A549 (cell line): ENCODE data around the gene STX8. TPM values are rescaled to one million over a fixed set of nuclear protein-coding genes. Genes with fewer than 3 reads are reported as not detected.

ENCODE experiments used
- ATAC-seq, 2 experiments: fragments of 200-7000 bp in 1 of 2; fragments of >200 bp in 1 of 2; cut with Nextera tagmentation in 1 of 2; cut with Tn5 transposase in 1 of 2; 3 replicates each; pipeline versions ENCODE4 v1.8.0 to v1.9.1; 2018 to 2020; ENCODE audit warnings: mild to moderate bottlenecking in 1 of 2, moderate library complexity in 1 of 2
- CTCF ChIA-PET: fragments of 300-600 bp; sonication (Branson Sonifier 250); formaldehyde crosslinking; extraction: SDS; loops from one replicate; lab custom pipeline; 2021; ENCODE audit warnings: antibody characterized with exemption, inconsistent platforms; lab: Yijun Ruan, JAX
- POLR2A ChIA-PET: fragments of 350-600 bp; formaldehyde crosslinking; extraction: SDS; loops from one replicate; lab custom pipeline; 2021; ENCODE audit warnings: antibody characterized with exemption, inconsistent platforms; lab: Yijun Ruan, JAX
- DNase-seq, 2 experiments: peaks; one replicate each; pipeline versions ENCODE4 v3.0.0 to v3.0.0-alpha.2; 2011 to 2016; ENCODE audit warnings: low read depth in 1 of 2, low spot score in 1 of 2
- FAIRE-seq: peaks from 2 replicates; lab custom pipeline; 2011; peaks lifted over from hg19 to GRCh38; lab: Jason Lieb, UNC
- H3K27ac ChIP-seq, 2 experiments: fragments of >200 bp; sonication (Bioruptor Twin); formaldehyde crosslinking; 3 replicates each; pipeline ENCODE4 v1.5.1; 2016 to 2017
- H3K4me1 ChIP-seq: fragments of >200 bp; sonication (Bioruptor Twin); formaldehyde crosslinking; 3 replicates; pipeline ENCODE4 v1.6.1; 2016
- H3K4me2 ChIP-seq: fragments of >200 bp; sonication (Bioruptor Twin); formaldehyde crosslinking; 3 replicates; pipeline ENCODE4 v1.6.1; 2016
- H3K4me3 ChIP-seq: fragments of >200 bp; sonication (Bioruptor Twin); formaldehyde crosslinking; 3 replicates; pipeline ENCODE4 v1.5.1; 2016
- H3K9me3 ChIP-seq: fragments of >200 bp; sonication (Bioruptor Twin); formaldehyde crosslinking; 3 replicates; pipeline ENCODE4 v1.6.1; 2016
- BHLHE40 ChIP-seq: IDR thresholded peaks from 2 replicates; pipeline ENCODE4 v1.6.1; 2012; ENCODE audit warnings: low read depth, low read length, inconsistent platforms
- CHD2 ChIP-seq: fragments of 150-350 bp; IDR thresholded peaks from 2 replicates; pipeline ENCODE4 v1.6.1; 2014; ENCODE audit warnings: low read length; ENCODE audit not compliant: partially characterized antibody
- CHD4 ChIP-seq: fragments of 200-600 bp; sonication (generic); IDR thresholded peaks from 2 replicates; pipeline ENCODE4 v1.6.1; 2016; ENCODE audit warnings: antibody characterized with exemption, mild to moderate bottlenecking, borderline replicate concordance
- ELK1 ChIP-seq: fragments of 150-350 bp; IDR thresholded peaks from 2 replicates; pipeline ENCODE4 v1.6.1; 2014; ENCODE audit warnings: low read depth, mild to moderate bottlenecking, low read length
- ESRRA ChIP-seq: fragments of 150-350 bp; IDR thresholded peaks from 2 replicates; pipeline ENCODE4 v1.6.1; 2014; ENCODE audit warnings: mild to moderate bottlenecking, low read length, borderline replicate concordance
- FOSB ChIP-seq: fragments of 250-450 bp; sonication (Bioruptor Pico); IDR thresholded peaks from 2 replicates; pipeline ENCODE4 v1.5.0; 2020; ENCODE audit warnings: mild to moderate bottlenecking, moderate library complexity
- FOSL2 ChIP-seq, 2 experiments: fragments of 450-650 bp in 1 of 2; fragments of >200 bp in 1 of 2; sonication (Bioruptor Twin) in 1 of 2; formaldehyde crosslinking; IDR thresholded peaks; 2 replicates each; pipeline versions ENCODE4 v1.5.0 to v1.6.1; 2016 to 2020; ENCODE audit warnings: mild to moderate bottlenecking in 1 of 2, moderate library complexity in 1 of 2
- HDAC2 ChIP-seq: fragments of 200-600 bp; sonication (generic); IDR thresholded peaks from 2 replicates; pipeline ENCODE4 v1.6.1; 2016
- HOXA7 ChIP-seq: fragments of 250-450 bp; sonication (Bioruptor Pico); IDR thresholded peaks from 2 replicates; pipeline ENCODE4 v1.5.0; 2020; ENCODE audit warnings: mild to moderate bottlenecking, moderate library complexity
- HOXB13 ChIP-seq: fragments of 250-450 bp; sonication (Bioruptor Pico); IDR thresholded peaks from 2 replicates; pipeline ENCODE4 v1.5.0; 2020; ENCODE audit warnings: low read depth, mild to moderate bottlenecking, moderate library complexity
- HOXB5 ChIP-seq: fragments of 250-450 bp; sonication (Bioruptor Pico); IDR thresholded peaks from 2 replicates; pipeline ENCODE4 v1.5.0; 2020; ENCODE audit warnings: mild to moderate bottlenecking, moderate library complexity
- JUN ChIP-seq, 2 experiments: fragments of >200 bp; sonication (Bioruptor Twin); formaldehyde crosslinking; IDR thresholded peaks; 2 replicates in 1 of 2; 3 replicates in 1 of 2; pipeline ENCODE4 v1.6.1; 2016 to 2017
- JUNB ChIP-seq: fragments of >200 bp; sonication (Bioruptor Twin); formaldehyde crosslinking; IDR thresholded peaks from 2 replicates; pipeline ENCODE4 v1.6.1; 2016
- MAZ ChIP-seq: fragments of 150-350 bp; IDR thresholded peaks from 2 replicates; pipeline ENCODE4 v1.6.1; 2014; ENCODE audit warnings: antibody characterized with exemption, low read depth, low read length, borderline replicate concordance
- MYC ChIP-seq: IDR thresholded peaks from 2 replicates; pipeline ENCODE4 v1.6.1; 2012; ENCODE audit warnings: mild to moderate bottlenecking, inconsistent platforms, low read length, improper control_type of control experiment, borderline replicate concordance
- NR3C1 ChIP-seq: fragments of >200 bp; sonication (Bioruptor Twin); formaldehyde crosslinking; IDR thresholded peaks from 3 replicates; pipeline ENCODE4 v1.6.1; 2017
- POLR2A ChIP-seq: IDR thresholded peaks from 2 replicates; pipeline ENCODE4 v1.6.1; 2012; ENCODE audit warnings: mild to moderate bottlenecking, low read length
- RAD21 ChIP-seq, 2 experiments: fragments of >200 bp in 1 of 2; sonication (Bioruptor Twin) in 1 of 2; formaldehyde crosslinking in 1 of 2; IDR thresholded peaks in 1 of 2; conservative IDR thresholded peaks in 1 of 2; 2 replicates in 1 of 2; 3 replicates in 1 of 2; pipeline ENCODE4 v1.6.1; 2012 to 2018; ENCODE audit warnings: inconsistent platforms in 1 of 2
- REST ChIP-seq: fragments of 200-600 bp; sonication (generic); IDR thresholded peaks from 2 replicates; pipeline ENCODE4 v1.6.1; 2016; ENCODE audit warnings: antibody characterized with exemption, mild to moderate bottlenecking, moderate library complexity
- SMC3 ChIP-seq: fragments of >200 bp; sonication (Bioruptor Twin); formaldehyde crosslinking; IDR thresholded peaks from 3 replicates; pipeline ENCODE4 v1.6.1; 2018; ENCODE audit warnings: inconsistent platforms
- SREBF2 ChIP-seq: fragments of 450-650 bp; IDR thresholded peaks from 2 replicates; pipeline ENCODE4 v1.6.1; 2014; ENCODE audit warnings: mild to moderate bottlenecking, moderate library complexity
- TP53 ChIP-seq: fragments of 250-450 bp; sonication (Bioruptor Pico); IDR thresholded peaks from 2 replicates; pipeline ENCODE4 v1.5.0; 2021; ENCODE audit warnings: mild to moderate bottlenecking, moderate library complexity
- USF2 ChIP-seq: fragments of 450-650 bp; IDR thresholded peaks from 2 replicates; pipeline ENCODE4 v1.6.1; 2014; ENCODE audit warnings: antibody characterized with exemption
- ZC3H11A ChIP-seq: fragments of 450-650 bp; IDR thresholded peaks from 2 replicates; pipeline ENCODE4 v1.6.1; 2014; ENCODE audit warnings: antibody characterized with exemption, mild to moderate bottlenecking
- ZFP36 ChIP-seq: fragments of 450-650 bp; IDR thresholded peaks from 2 replicates; pipeline ENCODE4 v1.6.1; 2014; ENCODE audit warnings: borderline replicate concordance; ENCODE audit not compliant: partially characterized antibody
- WGBS: methylation state at CpG from one replicate; pipeline ENCODE4 v1.1.6; 2017; ENCODE audit errors: missing lambda C conversion rate; 5-methylcytosine and 5-hydroxymethylcytosine counted together
- polyA plus RNA-seq, 4 experiments: library from polyadenylated mRNA; depleted of rRNA in 3 of 4; stranded (reverse); fragments of >200 nt; fragmentation: RNase III in 1 of 4; extraction: RNeasy Plus Mini Kit Qiagen cat#74134 plus additional on column Dnase treatment in 1 of 4; gene quantifications; 2 replicates in 3 of 4; 3 replicates in 1 of 4; pipeline ENCODE4 v1.2.3, GENCODE V29; 2011 to 2017

Gene STX8
- polyA plus RNA-seq, 2 of the 4 experiments (the other 2 are of a cell fraction): 93.6 to 168 TPM

- no peak overlapping the region for H3K4me3 ChIP-seq
- H3K9me3 ChIP-seq: no peaks in the 10 kb centered on the region
- H3K27ac ChIP-seq: peak overlapping the region in 1 of 2 experiments; percentile 85; a peak in 1 of 6 replicates
- peak overlapping the region; percentile 92 for H3K4me2 ChIP-seq
- no peak for TF ChIP-seq REST
- no peak for TF ChIP-seq HDAC2
- TF ChIP-seq ELK1: no peak
- TF ChIP-seq MYC: no peak
- no peak for TF ChIP-seq RAD21 (conservative IDR thresholded peaks at IDR 0.05 in 1 of 2, IDR thresholded peaks at IDR 0.05 in 1 of 2)
- TF ChIP-seq CHD2: no peak
- no peak for TF ChIP-seq FOSL2 (IDR thresholded peaks at IDR 0.05)
- TF ChIP-seq FOSL2 (CRISPR knock-in tag; IDR thresholded peaks at IDR 0.05): no peak
- TF ChIP-seq HOXB13 (CRISPR knock-in tag): no peak
- TF ChIP-seq JUN (IDR thresholded peaks at IDR 0.05): no peak
- TF ChIP-seq NR3C1: no peak
- TF ChIP-seq CHD4: no peak
- no peak for TF ChIP-seq MAZ
- TF ChIP-seq TP53 (CRISPR knock-in tag): no peak
- TF ChIP-seq HOXA7 (CRISPR knock-in tag): no peak
- no peak for TF ChIP-seq SMC3
- ChIA-PET CTCF (interaction anchor here (0.6 to 1.1 kb wide), 2 partner anchors 30 to 183 kb away, joined by 3 to 4 read pairs; no protein-coding TSS in a partner anchor), POLR2A (interaction anchor here (0.6 kb wide), 1 partner anchor 260 kb away, joined by 3 read pairs; no protein-coding TSS in a partner anchor)
- no peak for ATAC-seq
- WGBS: 86% methylated on average over 12 of the region's 12 CpGs
- peaks cover 14% of the 10 kb centered on the region; the same call in 2 of the 3 replicates for H3K4me1 ChIP-seq
- FAIRE-seq: no peak
- no peak for DNase-seq
These were observed 337.0 kb downstream of the STX8 start for GRCh38 chr17:9238340-9239245.

GRCh38 chr17:9237661-9238301 is 337.8 kb downstream of the STX8 start:
- CTCF ChIA-PET: interaction anchor here (1.1 kb wide), 1 partner anchor 31 kb away, joined by 4 read pairs; no protein-coding TSS in a partner anchor
- TF ChIP-seq POLR2A: no peak
- TF ChIP-seq ESRRA: no peak
- TF ChIP-seq HOXB5 (CRISPR knock-in tag): no peak
- TF ChIP-seq FOSL2 (IDR thresholded peaks at IDR 0.05): no peak
- TF ChIP-seq FOSL2 (CRISPR knock-in tag; IDR thresholded peaks at IDR 0.05): no peak
- no peak for TF ChIP-seq ELK1
- no peak for TF ChIP-seq ZC3H11A
- TF ChIP-seq USF2: no peak
- no peak for TF ChIP-seq CHD2
- TF ChIP-seq MAZ: no peak
- TF ChIP-seq BHLHE40: no peak
- no peak for TF ChIP-seq FOSB
- TF ChIP-seq JUNB: no peak
- no peak for TF ChIP-seq SREBF2
- TF ChIP-seq ZFP36: no peak
- Histone ChIP-seq H3K9me3 (no peaks in the 10 kb centered on the region), H3K4me3 (no peak overlapping the region), H3K27ac (no peak overlapping the region), H3K4me1 (peaks cover 14% of the 10 kb centered on the region; the same call in 2 of the 3 replicates), H3K4me2 (no peak overlapping the region)
- ATAC-seq (no peak), DNase-seq (no peak), FAIRE-seq (no peak)
- WGBS: 82% methylated on average over 13 of the region's 13 CpGs
- POLR2A ChIA-PET: no interaction called here
